HL-60 (cell line): ENCODE data around the gene SCUBE1.

ENCODE experiments used
- DNase-seq, 2 experiments: peaks; one replicate each; pipeline ENCODE4 v3.0.0-alpha.2; 2010 to 2020; ENCODE audit warnings: low read depth in 1 of 2, low spot score in 1 of 2
- H3K27ac ChIP-seq: fragments of 250-450 bp; sonication (Bioruptor Pico); replicated peaks from 2 replicates; pipeline ENCODE4 v1.5.1; 2020; ENCODE audit warnings: mild to moderate bottlenecking, moderate library complexity
- H3K27me3 ChIP-seq: fragments of 250-450 bp; sonication (Bioruptor Pico); 2 replicates; pipeline ENCODE4 v1.5.1; 2021; ENCODE audit warnings: mild to moderate bottlenecking, moderate library complexity; ENCODE audit not compliant: insufficient read depth, poor library complexity, severe bottlenecking
- H3K4me3 ChIP-seq: replicated peaks from 2 replicates; pipeline ENCODE4 v1.5.1; 2011; ENCODE audit warnings: mild to moderate bottlenecking, control low read depth, low read length; ENCODE audit not compliant: insufficient read depth
- CTCF ChIP-seq: IDR thresholded peaks from one replicate; pipeline ENCODE4 v1.5.1; 2011; ENCODE audit warnings: low read length, control low read depth, inconsistent platforms; ENCODE audit not compliant: insufficient read depth
- GABPA ChIP-seq: IDR thresholded peaks from 2 replicates; pipeline ENCODE4 v1.6.1; 2012; ENCODE audit warnings: low read depth
- POLR2AphosphoS5 ChIP-seq: IDR thresholded peaks from 2 replicates; pipeline ENCODE4 v1.6.1; 2012; ENCODE audit warnings: low read depth
- REST ChIP-seq: IDR thresholded peaks from 2 replicates; pipeline ENCODE4 v1.6.1; 2012; ENCODE audit warnings: low read depth; ENCODE audit not compliant: insufficient replicate concordance
- SPI1 ChIP-seq: IDR thresholded peaks from 2 replicates; pipeline ENCODE4 v1.6.1; 2012; ENCODE audit warnings: low read depth, mild to moderate bottlenecking, borderline replicate concordance

Gene SCUBE1

GRCh38 chr22:43342347-43343261 lies 568 bp downstream of the SCUBE1 start:
- peak overlapping the region; percentile 43 for H3K4me3 ChIP-seq
- peaks cover 12% of the 10 kb centered on the region for H3K27me3 ChIP-seq
- TF ChIP-seq POLR2AphosphoS5 (no peak), GABPA (no peak), REST (no peak), CTCF (no peak), SPI1 (no peak)
- no peak for DNase-seq
- H3K27ac ChIP-seq = no peak overlapping the region

GRCh38 chr22:43341565-43341964 lies 1.6 kb downstream of the SCUBE1 start:
- peaks cover 12% of the 10 kb centered on the region for H3K27me3 ChIP-seq
- H3K4me3 ChIP-seq = no peak overlapping the region
- TF ChIP-seq REST (no peak), CTCF (no peak), POLR2AphosphoS5 (no peak), SPI1 (no peak), GABPA (no peak)
- no peak overlapping the region for H3K27ac ChIP-seq
- DNase-seq = no peak

- Histone ChIP-seq H3K27me3 (peaks cover 12% of the 10 kb centered on the region), H3K4me3 (no peak overlapping the region), H3K27ac (no peak overlapping the region)
- no peak for TF ChIP-seq SPI1
- no peak for TF ChIP-seq REST
- TF ChIP-seq CTCF = no peak
- TF ChIP-seq POLR2AphosphoS5 = no peak
- no peak for TF ChIP-seq GABPA
- no peak for DNase-seq
Measured at GRCh38 chr22:43338766-43339345, 4.3 kb downstream of the SCUBE1 start.
